ENCODE results near the gene PTPDC1.

The PTPDC1 gene

DNA sequence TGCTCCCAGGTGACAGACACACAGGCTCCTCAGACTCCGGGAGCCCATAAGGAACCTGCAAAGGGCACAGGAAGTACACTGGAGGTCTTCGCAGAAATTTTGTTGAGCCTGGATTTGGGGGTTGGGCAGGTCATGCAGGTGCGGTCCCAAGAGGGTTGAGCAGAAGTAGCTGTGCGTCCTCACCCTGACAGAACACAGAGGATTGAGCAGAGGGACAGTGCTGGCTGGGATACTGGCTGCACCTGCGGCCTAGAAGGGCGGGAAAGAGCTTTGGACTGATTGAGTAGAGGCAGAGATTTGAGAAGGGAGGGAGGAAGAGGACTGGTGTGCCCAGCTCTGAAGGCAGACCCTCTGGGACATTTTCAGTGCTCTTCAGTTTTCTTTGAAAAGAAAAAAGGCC, 65.4 kb downstream of the PTPDC1 start:
- TF ChIP-seq, protein P1, sequence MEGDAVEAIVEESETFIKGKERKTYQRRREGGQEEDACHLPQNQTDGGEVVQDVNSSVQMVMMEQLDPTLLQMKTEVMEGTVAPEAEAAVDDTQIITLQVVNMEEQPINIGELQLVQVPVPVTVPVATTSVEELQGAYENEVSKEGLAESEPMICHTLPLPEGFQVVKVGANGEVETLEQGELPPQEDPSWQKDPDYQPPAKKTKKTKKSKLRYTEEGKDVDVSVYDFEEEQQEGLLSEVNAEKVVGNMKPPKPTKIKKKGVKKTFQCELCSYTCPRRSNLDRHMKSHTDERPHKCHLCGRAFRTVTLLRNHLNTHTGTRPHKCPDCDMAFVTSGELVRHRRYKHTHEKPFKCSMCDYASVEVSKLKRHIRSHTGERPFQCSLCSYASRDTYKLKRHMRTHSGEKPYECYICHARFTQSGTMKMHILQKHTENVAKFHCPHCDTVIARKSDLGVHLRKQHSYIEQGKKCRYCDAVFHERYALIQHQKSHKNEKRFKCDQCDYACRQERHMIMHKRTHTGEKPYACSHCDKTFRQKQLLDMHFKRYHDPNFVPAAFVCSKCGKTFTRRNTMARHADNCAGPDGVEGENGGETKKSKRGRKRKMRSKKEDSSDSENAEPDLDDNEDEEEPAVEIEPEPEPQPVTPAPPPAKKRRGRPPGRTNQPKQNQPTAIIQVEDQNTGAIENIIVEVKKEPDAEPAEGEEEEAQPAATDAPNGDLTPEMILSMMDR (IDR thresholded peaks at IDR 0.05; ENCODE audit: control insufficient read depth, extremely low read depth, insufficient read depth), result no peak
- no peak for DNase-seq (ENCODE audit: low read depth)
- no peak overlapping the region for H3K4me3 ChIP-seq (ENCODE audit: low read depth, low read length)

DNA sequence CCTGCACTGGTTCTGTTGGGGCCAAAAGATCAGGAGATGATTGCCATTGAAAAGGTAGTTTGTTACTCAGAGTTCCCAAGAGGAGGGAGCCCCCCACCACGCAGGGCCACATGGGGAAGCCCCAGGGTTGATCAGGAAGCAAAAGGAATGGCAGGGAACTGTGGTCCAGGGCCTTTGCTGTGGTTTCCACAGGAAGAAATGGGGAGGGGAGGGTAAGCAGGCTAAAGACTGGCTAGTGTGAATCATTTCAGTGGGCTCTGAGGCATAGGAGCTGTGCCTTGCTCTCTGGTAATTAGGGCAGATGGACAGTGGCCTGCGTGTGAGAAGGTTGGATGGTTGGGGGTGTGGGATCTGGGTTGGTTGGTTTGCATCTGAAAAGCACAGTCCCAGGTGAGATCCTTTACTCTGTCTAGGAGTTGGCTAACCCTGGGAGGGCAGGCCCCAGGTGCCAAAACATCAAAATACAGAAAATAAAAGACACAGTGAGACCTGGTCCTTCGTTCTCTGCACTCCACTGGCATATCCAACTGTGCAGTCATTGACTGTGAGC, 66.1 kb downstream of the PTPDC1 start:
- H3K4me3 ChIP-seq (ENCODE audit: low read depth, low read length), result no peak overlapping the region
- TF ChIP-seq, protein P1 (IDR thresholded peaks at IDR 0.05; ENCODE audit: control insufficient read depth, extremely low read depth, insufficient read depth), result no peak

DNA sequence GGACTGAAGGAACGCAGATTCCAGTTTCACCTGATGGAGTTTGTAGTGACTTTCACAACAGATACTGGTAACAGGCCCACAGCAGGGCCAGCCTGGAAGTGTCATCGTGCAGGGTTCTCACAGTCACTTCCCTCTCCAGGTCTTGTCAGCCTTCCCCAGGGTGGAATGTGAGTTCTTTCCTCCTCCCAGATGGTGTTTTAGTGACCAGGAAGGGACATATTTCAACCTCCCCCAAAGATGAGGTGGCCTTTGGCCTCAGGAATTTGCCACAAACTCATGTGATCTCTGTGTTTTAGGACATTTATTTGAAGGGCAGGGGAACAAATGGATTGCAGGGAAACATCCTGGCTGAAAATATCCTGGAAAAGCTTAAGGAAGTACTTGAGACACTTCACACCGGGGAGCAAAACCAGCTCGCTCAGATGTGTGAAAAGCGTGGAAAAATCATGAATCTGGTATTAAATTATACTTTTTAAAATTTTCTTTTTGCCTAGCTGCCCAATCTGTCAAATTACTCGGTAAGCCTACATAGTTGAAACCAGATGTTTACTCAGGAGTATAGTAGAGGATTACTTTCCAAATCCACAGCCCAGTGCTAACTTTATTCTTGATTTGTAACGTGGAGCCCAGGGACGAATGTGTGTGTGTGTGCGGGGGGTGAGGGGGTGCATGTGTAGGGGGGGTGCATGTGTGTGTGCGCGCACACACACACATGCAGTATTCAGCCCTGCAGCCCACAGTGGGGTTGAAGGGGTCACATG, 66.8 kb downstream of the PTPDC1 start:
- no peak overlapping the region for H3K4me3 ChIP-seq (ENCODE audit: low read depth, low read length)
- DNase-seq (ENCODE audit: low read depth), result no peak
- TF ChIP-seq, protein P1 (IDR thresholded peaks at IDR 0.05; ENCODE audit: control insufficient read depth, extremely low read depth, insufficient read depth), result no peak

More for the DNA sequence above, 66.1 kb downstream of the PTPDC1 start:
- no peak for DNase-seq (ENCODE audit: low read depth)

DNA sequence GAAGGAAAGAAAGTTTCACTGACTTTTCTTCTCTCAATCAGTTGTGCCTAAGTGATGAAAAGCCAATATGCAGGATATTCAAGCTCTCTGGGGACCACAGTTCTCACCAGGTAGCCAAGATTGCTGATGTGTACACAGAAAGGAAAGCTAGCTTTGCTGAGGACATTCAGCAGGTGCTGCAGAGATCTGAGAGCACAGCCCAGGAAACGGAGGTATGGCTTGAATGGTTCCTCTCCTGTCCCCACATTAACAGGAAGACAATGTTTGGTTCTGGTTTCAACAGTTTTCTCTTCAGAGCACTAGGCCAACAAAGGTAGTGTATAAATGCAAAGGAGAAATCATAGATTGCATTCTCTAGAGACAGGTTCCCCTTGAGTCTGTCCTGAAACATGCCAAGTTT, 69.6 kb downstream of the PTPDC1 start:
- DNase-seq (ENCODE audit: low read depth), result no peak
- TF ChIP-seq, protein P1 (IDR thresholded peaks at IDR 0.05; ENCODE audit: control insufficient read depth, extremely low read depth, insufficient read depth), result no peak
- no peak overlapping the region for H3K4me3 ChIP-seq (ENCODE audit: low read depth, low read length)

DNA sequence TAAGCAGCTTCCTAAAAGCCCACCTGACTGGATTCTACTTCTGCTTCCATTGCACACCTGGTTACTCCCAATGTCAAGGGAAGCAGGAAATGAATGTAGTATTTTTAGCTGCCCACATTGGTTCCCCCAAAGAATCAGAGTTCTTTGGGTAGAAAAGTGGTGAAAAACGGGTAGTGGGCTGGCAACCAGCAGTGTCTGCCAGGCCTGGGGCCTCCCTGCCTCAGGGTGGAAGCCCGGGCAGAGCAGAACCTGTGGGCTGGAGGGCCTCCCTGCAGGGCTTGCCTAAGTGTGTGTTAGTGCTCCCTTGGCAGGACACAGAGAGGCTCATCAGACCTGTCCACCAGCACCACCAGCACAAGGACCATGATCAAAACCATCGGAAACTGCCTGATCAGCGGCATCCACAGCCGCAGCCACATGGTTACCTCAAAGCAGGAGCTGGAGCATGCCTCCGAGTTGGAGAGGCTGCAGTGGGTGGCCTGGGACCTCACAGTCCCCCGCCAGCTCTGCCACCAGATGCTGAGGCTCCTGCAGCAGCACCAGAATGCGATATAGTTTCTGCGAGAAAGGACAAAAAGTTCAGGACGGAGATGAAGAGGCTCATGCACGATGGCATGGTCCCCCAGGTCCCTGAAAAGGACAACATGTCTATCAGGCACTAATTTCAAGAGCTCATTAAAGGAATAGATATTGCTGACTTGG, 72.2 kb downstream of the PTPDC1 start:
- H3K4me3 ChIP-seq (ENCODE audit: low read depth, low read length), result no peak overlapping the region
- no peak for DNase-seq (ENCODE audit: low read depth)
- TF ChIP-seq, protein P1 (IDR thresholded peaks at IDR 0.05; ENCODE audit: control insufficient read depth, extremely low read depth, insufficient read depth), result no peak

DNA sequence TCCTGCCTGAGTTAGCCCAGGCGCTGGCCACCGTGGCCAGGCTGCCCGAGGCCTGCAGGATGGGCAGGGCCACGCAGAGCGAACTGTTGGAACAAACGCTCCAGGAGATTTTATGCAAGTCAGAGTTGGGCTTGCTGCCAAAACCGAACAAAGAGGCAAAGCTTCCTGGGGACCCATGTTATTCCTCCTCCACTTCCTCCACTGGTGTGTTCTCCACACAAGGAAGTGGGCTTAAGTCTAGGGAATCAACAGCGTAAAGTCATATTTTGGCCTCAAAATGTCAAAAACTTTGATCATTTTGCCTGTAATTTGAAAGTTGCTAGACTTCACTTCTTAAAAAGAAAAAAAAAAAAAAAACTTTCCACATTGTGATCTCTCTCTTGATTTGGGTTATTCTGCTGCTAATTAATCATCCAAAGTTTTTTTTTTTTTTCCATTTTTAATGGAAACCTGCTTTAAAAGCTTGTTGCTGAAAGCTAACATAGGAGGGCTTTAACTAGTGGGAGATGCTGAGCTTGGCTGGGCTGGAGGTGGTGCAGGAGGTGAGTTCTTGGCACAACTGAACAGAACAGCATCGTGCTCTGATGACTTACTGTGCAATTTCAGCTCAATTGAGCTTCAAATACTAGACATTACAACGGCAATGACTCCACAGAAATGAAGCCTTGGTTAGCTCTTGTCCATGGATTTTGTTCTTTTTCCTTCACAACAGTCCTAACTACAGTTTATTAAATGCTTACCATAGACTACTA, 73.0 kb downstream of the PTPDC1 start:
- TF ChIP-seq, protein P1 (IDR thresholded peaks at IDR 0.05; ENCODE audit: control insufficient read depth, extremely low read depth, insufficient read depth), result no peak
- no peak overlapping the region for H3K4me3 ChIP-seq (ENCODE audit: low read depth, low read length)
- no peak for DNase-seq (ENCODE audit: low read depth)
